Articular chondrocyte of knee joint (primary cell): Measurements from ENCODE around the gene TXNDC5. TPM values are rescaled to one million over a fixed set of nuclear protein-coding genes. Genes with fewer than 3 reads are reported as not detected.

Experiments
- total RNA-seq: library from RNA; depleted of rRNA; stranded (reverse); fragments of >200 nt; gene quantifications from 2 replicates; pipeline ENCODE4 v1.2.3, GENCODE V29; 2012

Gene TXNDC5
- 422 and 508 TPM in 2 replicates for total RNA-seq

DNA sequence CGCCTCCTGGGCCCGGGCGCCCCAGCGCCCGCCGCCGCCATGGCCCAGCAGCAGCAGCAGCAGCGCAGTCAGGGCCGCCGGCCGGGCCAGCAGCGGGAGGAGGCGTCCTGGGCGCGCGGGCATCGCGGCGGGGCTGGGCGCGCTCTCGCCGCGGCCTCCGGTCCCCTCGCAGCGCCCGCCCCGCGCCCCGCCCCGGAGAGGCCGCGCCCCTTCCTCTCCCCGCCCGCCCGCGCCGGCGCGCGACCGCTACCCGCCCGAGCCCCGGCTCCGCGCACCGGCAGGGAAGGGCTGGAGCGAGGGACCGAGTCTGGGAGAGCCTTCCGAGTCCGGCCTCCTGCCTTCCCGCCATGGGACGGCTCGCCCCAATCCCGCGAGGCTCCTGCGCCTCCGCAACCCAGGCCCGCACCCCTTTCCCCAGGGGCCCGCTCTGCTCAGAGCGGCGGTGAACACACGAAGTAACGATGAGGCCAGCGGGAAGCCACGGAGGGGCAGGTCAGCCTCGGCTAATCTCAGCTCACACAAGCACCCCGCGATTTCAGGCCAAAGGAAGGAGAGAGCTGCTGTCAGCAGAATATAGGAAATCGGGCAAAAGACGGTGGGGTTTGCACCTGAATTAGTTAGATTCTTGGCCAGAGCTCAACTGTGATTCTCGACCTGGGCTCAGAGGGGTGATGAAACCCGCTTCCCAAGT, at the start of gene TXNDC5:
Gene TXNDC5, minus strand, starts transcription at position 135 of the 691 bp plus-strand sequence. Its CDS starts 12 bp downstream, at position 123.

Other genes starting within 250 kb of the TXNDC5 start
- 4.2 and 12.4 TPM in 2 replicates for gene BMP6, start 184.7 kb downstream of the TXNDC5 start, total RNA-seq
- gene BLOC1S5, start 153.6 kb upstream of the TXNDC5 start, total RNA-seq, result 20.0 and 23.3 TPM in 2 replicates
- gene EEF1E1, start 191.8 kb upstream of the TXNDC5 start, total RNA-seq, result 32.7 and 34.8 TPM in 2 replicates